NCI-H446 (cell line): ENCODE results near the gene STT3B.

ENCODE experiments used
- DNase-seq, 2 experiments: peaks; one replicate each; lab custom pipeline; 2025; lab: John Stamatoyannopoulos, UW

Gene STT3B

DNA sequence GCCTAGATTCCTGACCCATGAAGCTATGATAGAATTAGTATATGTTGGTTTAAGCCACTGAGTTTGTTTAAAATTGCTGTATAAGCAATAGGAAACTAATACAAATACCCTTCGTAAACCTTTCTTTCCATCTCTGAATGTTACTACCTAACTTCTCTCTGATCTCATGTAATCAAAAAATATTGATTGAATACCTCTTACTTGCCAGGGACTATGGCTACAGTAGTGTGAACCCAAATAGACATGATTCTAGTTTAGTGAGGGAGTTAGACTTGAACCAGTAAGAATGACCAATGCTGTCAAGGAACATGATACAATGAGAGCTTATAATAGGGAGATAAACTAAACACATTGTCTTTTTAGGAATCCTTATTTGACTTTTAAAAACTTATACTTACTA, 19.4 kb downstream of the STT3B start:
- no peak for DNase-seq

DNA sequence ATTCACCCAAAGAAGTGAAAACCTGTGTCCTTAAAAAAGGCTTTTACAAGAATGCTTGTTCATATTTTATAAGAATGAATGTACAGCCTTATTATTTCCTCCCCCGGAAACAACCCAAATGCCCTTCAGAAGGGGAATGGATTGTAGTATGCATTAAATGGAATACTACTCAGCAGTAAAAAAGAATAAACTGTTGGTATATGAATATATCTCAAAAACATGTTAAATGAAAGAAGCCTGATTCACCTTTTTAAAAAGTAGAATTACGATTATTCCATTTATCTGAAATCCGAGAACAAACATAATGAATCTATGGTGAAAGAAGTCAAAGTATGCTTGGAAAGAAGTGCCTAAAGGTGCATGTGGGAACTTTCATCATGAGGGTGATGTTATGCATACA, 20.5 kb downstream of the STT3B start:
- DNase-seq = no peak

DNA sequence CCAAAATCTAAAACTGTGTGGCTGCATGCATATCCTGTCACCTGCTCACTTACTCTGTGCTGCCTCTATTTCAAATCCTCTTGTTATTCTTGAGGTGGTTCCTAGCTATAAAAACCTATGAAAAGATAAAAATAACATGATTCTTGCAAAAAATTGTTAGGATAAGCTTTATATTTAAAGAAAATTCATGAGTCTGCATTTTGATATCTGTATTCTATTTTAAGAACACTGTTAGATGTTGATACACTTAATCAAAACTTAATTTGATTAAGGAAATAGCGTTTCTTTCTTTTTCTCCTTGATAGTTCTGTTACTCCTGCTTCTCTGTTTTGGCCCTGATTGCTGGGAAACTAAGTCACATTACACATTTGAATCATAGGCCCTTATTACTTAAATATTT, 22.5 kb downstream of the STT3B start:
- no peak for DNase-seq

DNA sequence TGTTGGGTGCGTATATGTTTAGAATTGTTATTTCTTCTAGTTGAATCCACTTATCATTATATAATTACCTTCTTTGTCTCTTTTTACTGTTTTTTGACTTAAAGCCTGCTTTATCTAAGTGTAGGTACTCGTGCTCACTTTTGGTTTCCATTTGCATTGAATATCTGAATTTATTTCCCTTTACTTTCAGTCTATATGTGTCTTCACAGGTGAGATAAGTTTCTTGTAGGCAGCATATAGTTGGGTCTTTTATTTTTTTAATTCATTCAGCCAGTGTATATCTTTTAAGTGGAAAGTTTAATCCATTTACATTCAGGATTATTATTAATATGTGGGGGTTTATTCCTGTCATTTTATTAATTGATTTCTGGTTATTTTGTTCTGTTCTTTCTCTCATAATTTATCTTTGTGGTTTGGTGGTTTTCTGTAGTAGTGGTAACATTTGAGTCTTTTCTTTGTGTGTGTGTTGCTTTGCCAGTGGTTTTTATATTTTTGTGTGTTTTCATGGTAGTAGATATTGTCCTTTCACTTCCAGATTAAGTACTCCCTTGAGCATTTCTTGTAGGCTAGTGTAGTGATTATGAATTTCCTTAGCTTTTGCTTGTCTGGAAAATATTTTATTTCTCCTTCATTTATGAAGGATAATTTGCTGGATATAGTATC, 27.3 kb downstream of the STT3B start:
- no peak for DNase-seq

DNA sequence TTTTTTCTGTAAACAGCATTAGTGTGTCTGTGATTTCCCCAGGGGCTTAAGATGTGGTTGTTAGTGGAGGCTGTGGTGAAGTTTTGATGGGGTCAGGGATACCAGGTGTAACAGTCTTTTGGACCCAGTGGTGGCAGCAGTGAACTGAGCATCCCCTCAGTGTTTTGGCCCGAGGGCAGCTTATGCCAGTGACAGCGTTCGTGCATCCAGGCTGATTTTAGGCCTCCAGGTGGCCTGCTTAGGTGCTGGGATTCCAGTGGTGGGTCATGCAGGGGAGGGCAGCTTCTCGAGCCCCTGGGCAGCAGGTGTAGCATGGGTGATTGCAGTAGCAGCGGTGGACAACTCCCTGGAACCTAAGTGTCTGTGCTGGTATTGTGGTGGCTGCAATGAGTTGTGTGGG, 29.2 kb downstream of the STT3B start:
- no peak for DNase-seq

DNA sequence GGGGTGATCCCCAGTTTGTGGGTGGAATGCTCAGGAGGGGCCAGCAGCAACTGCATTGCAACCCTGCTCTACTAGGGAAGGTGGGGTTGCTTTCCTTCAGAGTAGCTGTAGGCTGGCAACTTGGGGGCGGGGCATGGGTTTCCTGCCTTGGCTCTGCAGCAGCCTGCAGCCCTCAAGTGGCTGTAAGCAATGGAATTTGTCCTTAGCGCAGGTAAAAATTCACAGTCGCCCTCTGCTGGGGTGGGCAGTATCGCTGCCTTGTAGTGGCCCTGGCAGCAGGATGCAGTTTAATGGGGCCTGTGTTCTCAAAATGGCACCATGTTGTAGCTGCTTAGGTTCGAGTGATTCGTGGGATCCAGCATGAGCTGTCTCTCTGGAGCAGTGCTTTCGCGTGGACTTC, 29.8 kb downstream of the STT3B start:
- DNase-seq = no peak

DNA sequence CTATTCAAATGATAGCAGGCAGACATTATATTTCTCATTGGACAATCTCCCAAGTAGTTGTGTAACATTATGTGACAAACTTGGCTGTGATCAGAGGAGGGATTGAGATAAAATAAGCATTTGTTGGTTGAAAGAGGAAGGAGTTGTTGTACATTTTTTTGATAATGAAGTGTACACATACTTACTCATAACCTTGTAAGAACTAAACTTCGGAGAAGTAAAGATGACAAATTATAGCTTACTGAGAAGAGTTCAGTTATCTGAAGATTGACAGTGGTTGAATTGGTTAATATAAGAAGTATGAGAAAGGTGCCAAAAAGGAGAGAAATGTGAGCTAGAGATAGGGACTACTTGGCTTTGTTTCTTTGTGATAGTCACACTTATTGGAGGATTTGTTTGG, 32.6 kb downstream of the STT3B start:
- no peak for DNase-seq

DNA sequence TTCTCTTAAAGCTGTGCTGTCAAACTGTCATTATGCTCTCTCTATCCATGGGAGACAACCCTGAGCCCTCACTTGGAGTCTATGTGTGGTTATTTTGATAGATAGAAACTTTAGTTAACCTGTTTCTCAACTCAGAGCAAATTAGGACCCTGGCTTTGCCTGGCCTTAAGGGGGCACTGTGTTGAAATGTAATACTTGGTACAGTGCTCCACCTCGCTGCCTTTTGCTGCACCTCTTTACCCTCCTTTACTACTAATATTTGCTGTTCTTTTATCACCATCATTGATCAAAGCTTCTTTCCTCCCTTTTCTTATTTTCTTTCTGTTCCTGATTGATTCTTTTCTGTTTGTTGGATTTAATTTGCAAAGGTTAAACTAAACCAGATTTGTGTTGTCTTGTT, 34.3 kb downstream of the STT3B start:
- no peak for DNase-seq

DNA sequence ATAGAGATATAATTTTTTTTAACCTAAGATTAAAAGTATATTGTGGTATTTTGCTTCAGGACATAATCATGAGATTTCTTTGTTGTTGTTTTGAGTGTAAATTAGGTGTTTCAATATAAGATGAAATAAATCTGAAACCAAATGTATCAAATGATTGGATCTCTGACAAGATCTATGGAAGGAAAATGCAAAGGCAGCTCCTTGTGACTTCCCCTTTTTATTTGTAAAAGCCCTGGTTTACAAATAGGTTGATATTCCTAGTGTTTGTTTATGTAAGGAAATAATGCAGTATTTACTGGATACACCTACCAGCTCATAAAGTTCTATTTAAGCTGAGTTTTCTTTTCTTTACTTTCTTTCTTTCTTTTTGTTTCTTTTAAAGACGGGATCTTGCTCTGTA, 35.9 kb downstream of the STT3B start:
- no peak for DNase-seq

DNA sequence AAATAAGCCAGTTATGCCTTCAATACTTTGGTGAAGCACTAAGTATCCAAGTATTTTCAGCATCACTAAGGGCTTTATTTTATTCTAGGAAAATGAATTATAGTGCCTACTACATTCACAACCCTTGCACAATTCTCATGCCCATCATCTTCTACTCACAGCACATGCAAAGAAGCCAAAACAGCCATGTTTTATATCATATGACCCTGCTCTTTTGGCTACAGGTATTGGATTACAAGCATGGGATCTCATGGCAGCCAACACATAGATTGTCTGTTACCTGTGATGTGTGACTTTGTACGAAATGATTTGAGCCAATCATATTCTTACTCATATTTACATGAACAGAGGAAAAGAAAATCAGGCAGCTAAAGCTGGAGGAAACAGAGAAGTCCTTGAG, 38.6 kb downstream of the STT3B start:
- DNase-seq = no peak

DNA sequence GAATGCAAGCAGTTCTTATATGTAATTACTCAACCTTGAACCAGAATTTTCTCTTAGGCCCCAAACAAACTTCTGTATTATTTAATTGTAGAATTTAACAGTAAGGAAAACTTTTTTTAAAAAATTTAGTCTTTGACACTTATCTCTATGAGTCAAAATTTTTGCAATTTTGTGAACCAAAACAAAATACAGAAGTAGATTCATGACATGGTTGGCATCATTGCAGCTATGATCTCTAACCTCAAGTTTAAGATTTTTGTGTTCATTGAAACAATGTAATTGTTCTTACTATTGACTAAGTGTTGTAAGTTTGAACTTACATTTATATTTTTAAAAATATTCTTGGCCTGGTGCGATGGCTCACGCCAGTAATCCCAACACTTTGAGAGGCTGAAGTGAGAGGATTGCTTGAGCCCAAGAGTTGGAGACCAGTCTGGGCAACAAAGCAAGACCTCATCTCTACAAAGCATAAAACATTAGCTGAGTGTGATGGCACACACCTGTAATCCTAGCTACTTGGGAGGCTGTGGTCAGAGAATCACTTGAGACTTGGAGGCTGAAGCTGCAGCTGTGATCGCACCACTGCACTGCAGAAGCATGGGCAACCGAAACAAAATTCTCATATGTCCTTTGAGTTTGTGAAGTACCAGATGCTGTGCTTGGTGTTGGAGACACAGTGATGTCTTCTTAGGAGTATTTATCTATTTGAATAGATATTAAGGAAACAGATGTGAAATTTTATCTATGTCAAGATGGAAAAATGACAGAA, 39.7 kb downstream of the STT3B start:
- no peak for DNase-seq

DNA sequence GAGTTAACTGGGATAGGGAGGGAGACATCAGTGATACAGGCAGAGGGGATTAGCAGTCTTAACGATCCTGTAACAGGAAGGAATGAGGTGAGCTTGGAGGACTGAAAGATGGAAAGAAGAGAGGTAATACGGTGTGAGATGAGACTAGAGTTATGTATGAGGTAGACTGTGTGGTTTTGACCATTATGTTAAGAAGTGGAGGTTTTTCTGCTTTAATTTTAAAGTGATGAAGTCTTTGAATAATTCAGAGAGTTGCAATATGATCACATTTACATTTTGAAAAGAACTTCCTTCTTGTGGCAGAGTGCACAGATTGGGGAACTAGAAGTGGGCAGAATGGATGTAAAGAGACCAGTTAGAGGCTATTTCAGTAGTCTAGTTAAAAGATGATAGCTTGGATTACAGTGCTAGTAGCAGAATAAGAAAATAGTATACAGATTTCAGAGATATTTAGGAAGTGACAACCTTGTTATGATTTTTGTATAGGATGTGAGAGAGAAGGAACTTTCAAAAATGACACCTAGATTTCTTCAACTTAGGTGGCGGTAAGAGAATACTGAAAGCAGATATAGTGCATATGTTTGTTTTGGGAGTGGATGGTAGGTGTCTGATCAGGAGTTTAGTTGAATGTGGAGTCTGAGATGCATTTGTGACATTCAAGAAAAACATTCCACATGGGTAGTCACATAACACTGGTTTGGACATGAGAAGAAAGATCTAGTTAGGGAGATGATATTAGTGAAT, 40.5 kb downstream of the STT3B start:
- DNase-seq = no peak

DNA sequence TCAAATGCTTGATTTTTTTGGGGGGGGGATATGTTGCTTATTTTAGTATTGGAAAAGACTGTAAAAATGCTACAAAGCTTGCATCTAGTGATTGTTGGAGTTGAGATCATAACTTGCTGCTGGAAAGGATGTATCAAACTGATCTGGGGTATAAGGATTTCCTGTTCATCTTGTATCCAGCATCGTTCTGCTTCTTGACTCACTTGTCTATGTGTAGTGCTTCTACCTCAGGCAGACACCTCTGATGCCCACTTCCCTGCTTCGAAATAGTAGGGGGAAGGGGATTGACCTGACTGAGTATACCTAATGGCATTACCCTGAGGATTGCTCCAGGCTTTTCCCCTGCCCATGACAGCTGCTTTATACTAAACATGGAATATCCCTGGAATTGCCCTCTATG, 42.7 kb downstream of the STT3B start:
- no peak for DNase-seq

DNA sequence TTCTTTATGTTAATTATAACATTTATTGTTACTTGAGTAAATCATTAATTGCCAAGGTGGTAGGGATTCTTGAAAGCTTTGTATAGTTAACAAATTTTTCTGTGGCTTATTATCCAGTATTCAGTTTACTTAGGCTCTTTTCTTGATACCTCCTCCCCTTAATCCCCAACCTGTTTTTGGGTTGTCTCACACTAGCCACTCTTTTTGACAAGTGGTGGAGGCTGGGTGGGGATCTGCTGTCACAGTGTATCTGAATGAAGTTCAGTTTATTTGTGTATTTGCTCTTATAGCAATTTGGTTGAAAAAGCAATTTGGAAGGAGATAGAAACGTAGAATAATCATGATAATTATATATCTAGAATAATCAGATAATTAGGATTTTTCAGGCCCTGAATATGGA, 43.8 kb downstream of the STT3B start:
- no peak for DNase-seq

DNA sequence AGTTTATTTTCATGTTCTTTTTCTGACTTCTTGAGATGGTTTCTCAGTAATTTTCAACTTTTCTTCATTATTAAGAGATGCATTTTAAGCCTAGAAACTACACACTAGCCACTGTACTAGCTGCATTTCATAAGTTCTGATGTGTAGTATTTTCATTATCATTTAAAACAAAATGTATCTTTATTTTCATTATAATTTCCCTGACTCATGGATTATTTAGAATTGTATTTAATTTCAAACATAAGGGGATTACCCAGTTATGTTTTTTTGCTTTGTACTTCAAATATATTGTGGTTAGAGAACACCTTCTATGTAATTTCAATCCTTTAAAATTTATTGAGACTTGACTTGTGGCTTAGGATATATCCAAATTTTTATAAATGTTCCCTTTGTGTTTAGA, 44.5 kb downstream of the STT3B start:
- no peak for DNase-seq

DNA sequence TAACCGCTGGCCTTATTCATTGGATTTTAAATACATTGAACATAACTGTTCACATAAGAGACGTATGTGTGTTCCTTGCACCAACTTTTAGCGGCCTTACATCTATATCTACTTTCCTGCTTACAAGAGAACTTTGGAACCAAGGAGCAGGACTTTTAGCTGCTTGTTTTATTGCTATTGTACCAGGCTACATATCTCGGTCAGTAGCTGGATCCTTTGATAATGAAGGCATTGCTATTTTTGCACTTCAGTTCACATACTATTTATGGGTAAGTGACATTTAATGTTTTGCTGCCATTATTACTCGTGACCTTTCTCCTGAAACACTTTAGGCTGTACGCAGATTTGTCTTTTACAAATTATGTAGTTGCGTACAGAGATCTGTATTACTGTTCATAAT, 47.1 kb downstream of the STT3B start:
- DNase-seq = no peak

DNA sequence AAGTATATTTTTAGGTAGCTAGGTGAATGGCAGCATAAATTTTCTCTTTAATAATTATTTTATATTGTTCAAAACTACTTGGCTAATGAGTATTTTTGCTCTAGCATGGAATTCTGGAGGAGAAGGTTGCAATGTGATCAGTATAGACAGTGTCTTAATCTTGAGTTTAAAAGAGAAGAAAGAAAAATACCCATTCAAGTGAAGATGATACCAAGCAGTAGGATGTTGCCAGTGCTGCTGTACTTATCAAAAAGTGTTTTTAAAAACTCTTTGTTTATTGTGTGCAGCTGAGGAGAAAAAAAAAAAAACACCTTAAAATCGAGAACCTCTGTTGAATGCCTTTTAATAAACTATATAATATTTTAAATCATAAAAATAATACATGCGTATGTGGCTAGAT, 47.9 kb downstream of the STT3B start:
- no peak for DNase-seq

DNA sequence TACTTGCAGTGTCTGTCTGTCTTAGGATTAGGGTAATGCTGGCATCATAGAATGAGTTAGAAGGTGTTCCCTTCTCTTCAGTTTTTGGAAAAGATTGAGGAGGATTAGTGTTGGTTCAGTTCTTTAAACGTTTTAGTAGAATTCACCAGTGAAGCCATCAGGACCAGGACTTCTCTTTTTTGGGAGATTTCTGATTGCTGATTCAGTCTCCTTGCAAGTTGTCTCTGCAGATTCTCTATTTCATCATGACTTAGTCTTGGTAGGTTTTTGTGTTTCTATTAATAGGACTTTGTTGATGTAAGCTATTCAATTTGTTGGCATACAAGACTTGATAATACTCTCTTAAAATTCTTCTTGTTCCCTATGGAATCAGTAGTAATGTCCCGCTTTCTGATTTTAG, 48.9 kb downstream of the STT3B start:
- no peak for DNase-seq

DNA sequence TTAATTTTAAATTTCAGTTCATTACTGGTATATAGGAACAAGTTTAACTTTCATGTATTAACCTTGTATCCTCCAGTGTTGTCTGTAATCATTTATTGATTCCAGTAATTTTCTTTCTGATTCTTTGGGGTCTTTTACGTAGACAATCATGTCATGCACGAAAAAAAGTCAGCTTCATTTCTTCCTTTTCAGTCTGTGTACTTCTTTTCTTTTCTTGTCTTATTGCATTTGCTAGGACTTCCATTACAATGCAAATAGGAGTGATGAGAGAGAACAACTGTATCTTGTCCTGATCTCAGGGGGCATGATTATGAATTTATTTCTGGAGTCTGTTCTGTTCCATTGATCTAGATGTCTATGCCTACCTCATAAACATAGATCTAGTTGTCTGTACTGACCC, 56.5 kb downstream of the STT3B start:
- DNase-seq = no peak

DNA sequence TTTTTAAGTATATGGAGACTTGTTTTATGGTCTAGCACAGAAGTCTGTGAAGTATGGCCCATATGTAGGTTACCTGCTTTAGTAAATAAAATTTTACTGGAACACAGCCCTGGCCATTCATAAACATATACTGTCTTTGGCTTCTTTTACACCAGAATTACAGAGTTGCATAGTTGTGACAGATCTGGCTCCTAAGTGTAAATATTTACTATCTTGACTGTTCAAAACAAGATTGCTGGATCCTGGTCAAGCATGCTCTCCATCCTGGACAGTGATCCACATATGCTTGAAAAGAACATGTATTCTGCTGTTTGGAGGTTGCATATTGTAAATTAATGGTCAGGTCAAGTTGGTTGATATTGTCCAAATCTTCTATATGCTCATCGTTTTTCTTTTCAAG, 57.9 kb downstream of the STT3B start:
- DNase-seq = no peak

DNA sequence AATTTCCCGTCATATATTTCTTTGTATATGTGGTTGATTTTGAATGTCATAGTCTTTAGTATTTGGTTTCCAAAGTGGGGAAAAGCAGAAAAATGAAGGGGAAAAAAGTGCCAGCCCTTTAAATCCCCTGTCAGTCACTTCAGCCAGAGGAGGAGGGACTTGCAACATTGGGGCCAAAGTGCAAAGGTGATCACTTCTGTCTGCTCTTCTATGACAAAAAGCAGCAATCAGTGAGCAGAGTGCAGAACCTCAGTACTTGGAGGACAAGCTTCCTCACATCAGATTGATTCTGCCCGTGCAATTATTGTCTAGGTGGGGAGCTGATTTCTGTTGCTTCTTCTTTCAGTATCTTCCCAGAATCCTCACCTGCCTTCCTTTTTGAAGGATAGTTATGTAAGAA, 60.0 kb downstream of the STT3B start:
- DNase-seq = no peak

DNA sequence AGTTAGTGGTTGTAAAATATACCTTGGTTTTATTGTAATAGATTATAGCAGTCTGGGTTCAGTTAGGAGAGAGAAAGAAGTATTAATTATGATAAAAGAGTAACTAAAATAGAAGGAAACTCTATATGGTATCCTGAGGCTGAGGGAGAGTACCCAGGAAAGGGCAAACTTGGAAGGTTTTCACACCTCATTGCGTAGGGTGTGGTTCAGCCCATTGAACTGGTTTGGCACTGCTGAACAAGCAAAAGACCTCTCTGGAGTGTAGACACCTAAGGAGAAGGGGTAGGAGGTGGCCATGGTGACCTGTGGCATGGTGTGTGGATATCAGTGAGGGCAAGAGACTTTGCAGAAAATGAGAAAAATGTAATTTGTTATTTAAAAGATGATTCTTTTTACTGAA, 63.5 kb downstream of the STT3B start:
- DNase-seq = no peak

DNA sequence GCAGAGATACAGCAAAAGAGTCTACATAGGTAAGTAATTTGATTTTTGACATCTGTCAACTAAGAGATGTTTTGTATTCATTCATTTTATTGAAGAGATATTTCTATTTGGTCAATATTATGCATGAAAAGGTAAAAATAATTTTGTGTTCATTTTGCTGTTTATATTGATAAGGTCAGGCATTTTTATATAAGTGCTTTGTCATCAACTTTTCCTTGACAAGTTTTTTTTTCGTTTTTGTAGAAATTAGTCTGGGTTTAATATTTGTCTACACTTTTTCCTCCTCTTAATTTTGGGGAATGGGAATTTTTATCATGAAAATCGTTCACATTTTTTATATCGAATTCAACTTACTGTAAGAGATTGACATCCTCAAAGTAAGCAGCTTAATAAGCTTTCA, 67.7 kb downstream of the STT3B start:
- no peak for DNase-seq
